IPS DF 6.9 (cell line): ENCODE data around the gene NMRAL1.

ENCODE experiments used
- DNase-seq: peaks from one replicate; pipeline ENCODE4 v3.0.0-alpha.2; 2013; ENCODE audit warnings: low read depth, low spot score
- H3K27ac ChIP-seq: one replicate; pipeline ENCODE4 v1.5.1; 2013; ENCODE audit warnings: low read length, control low read depth
- H3K27me3 ChIP-seq: 2 replicates; pipeline ENCODE4 v1.6.1; 2013; ENCODE audit warnings: mild to moderate bottlenecking, low read length; ENCODE audit not compliant: control insufficient read depth, insufficient read depth
- H3K36me3 ChIP-seq: 2 replicates; pipeline ENCODE4 v1.6.1; 2013; ENCODE audit warnings: low read length; ENCODE audit not compliant: control insufficient read depth, insufficient read depth
- H3K4me1 ChIP-seq: 2 replicates; pipeline ENCODE4 v1.6.1; 2013; ENCODE audit warnings: low read length; ENCODE audit not compliant: control insufficient read depth, insufficient read depth
- H3K4me3 ChIP-seq: 2 replicates; pipeline ENCODE4 v1.5.1; 2013; ENCODE audit warnings: mild to moderate bottlenecking, low read length
- H3K9me3 ChIP-seq: 2 replicates; pipeline ENCODE4 v1.6.1; 2013; ENCODE audit warnings: low read length, inconsistent platforms; ENCODE audit not compliant: control insufficient read depth, insufficient read depth
- WGBS: extraction: QIAGEN DNeasy Blood & Tissue Kit; methylation state at CpG from one replicate; pipeline ENCODE4 v1.1.7; 2013; ENCODE audit warnings: mixed read lengths, missing lambda C conversion rate; ENCODE audit not compliant: insufficient read length, insufficient coverage; 5-methylcytosine and 5-hydroxymethylcytosine counted together

Gene NMRAL1

GRCh38 chr16:4412159-4412558 lies 62.3 kb downstream of the NMRAL1 start:
- peaks cover 3% of the 10 kb centered on the region; the same call in 1 of the 2 replicates for H3K4me1 ChIP-seq
- H3K27ac ChIP-seq, result no peak overlapping the region
- peaks cover 2% of the 10 kb centered on the region; the same call in 1 of the 2 replicates for H3K36me3 ChIP-seq
- no peaks in the 10 kb centered on the region for H3K27me3 ChIP-seq
- no CpG with 5 or more reads among the region's 8 CpGs for WGBS
- no peak overlapping the region for H3K4me3 ChIP-seq
- DNase-seq, result no peak
- H3K9me3 ChIP-seq, result no peaks in the 10 kb centered on the region
